Esophagus squamous epithelium (tissue), 4 donors: ENCODE results near the gene TMA7.

Experiments
- CTCF ChIP-seq, 6 experiments: fragments of 450-650 bp in 4 of 6; fragments of 200-600 bp in 2 of 6; sonication (generic) in 2 of 6; IDR thresholded peaks; one replicate each; pipeline ENCODE4 v1.5.1; 2016 to 2019; ENCODE audit warnings: antibody characterized with exemption in 6 of 6, mild to moderate bottlenecking in 4 of 6, moderate library complexity in 4 of 6
- POLR2A ChIP-seq, 4 donors: fragments of 450-650 bp; IDR thresholded peaks; one replicate each; pipeline ENCODE4 v1.6.1; 2017; ENCODE audit warnings: antibody characterized with exemption in 4 of 4, mild to moderate bottlenecking in 4 of 4, moderate library complexity in 3 of 4

GRCh38 chr3:48426944-48427629 is 13.0 kb upstream of the TMA7 start:
- TF ChIP-seq POLR2A (IDR thresholded peaks at IDR 0.05) (no peak), CTCF (IDR thresholded peaks at IDR 0.05) (no peak)
